Colonic mucosa (tissue), 4 donors: Measurements from ENCODE around the gene DTNB. TPM values are rescaled to one million over a fixed set of nuclear protein-coding genes. Genes with fewer than 3 reads are reported as not detected.

Source experiments
- DNase-seq: peaks from one replicate; pipeline ENCODE4 v3.0.0-alpha.2; 2020
- H3K27ac ChIP-seq: fragments of 200-600 bp; one replicate; pipeline ENCODE4 v1.8.0; 2021
- H3K27me3 ChIP-seq: fragments of 200-600 bp; one replicate; pipeline ENCODE4 v1.8.0; 2021
- H3K36me3 ChIP-seq: fragments of 200-600 bp; one replicate; pipeline ENCODE4 v1.8.0; 2021
- H3K4me1 ChIP-seq: fragments of 200-600 bp; one replicate; pipeline ENCODE4 v1.8.0; 2021; ENCODE audit warnings: mild to moderate bottlenecking
- H3K4me3 ChIP-seq: fragments of 200-600 bp; one replicate; pipeline ENCODE4 v1.8.0; 2021
- H3K9ac ChIP-seq, 2 donors: one replicate each; pipeline ENCODE4 v1.7.0; 2013; ENCODE audit warnings: control low read depth in 2 of 2, low read depth in 2 of 2, low read length in 2 of 2
- H3K9me3 ChIP-seq: fragments of 200-600 bp; one replicate; pipeline ENCODE4 v1.8.0; 2021
- CTCF ChIP-seq: fragments of 200-600 bp; IDR thresholded peaks from one replicate; pipeline ENCODE4 v1.8.0; 2022; ENCODE audit warnings: antibody characterized with exemption, mild to moderate bottlenecking
- intact Hi-C: fragments of 100-400 bp; cut with DNase I; formaldehyde crosslinking; loops from one replicate; pipeline ENCODE4 v1.14.1; 2022
- total RNA-seq, 2 donors: library from RNA; stranded (reverse); fragmentation: NEBNext Ultra II Directional in 1 of 2; extraction: Animal tissue kit (Norgen Biotek cat#: 25700) in 1 of 2; gene quantifications; one replicate each; pipeline ENCODE4 v1.2.1, GENCODE V29; 2021
- donor health status: healthy.
- donor health status: DM: no; HTN: no; CAD: no.
- donor health status: DM: no; HTN: no; CAD: no.

DTNB gene
- total RNA-seq, 2 donors from 2014 or later = 5.2 to 9.3 TPM

DNA sequence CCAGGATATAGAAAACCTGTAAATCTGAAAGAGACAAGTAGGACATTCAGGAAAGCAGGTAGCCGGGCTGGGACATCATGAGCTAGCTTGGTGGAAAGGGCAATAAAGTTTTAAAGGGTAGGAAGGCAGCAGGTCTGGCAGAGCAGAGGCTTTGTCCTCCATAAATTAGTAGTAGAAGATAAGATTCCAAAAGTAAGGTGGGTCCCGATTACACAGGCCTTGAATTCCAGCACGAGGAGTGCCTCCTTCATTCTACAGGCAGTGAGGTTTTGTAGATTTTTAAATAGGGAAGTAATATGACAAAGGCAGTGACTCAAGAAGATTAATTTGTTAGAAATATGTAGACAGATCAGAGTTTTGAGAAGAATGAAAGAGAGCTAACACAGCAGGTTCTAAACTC lies 160.7 kb downstream of the DTNB start:
- Histone ChIP-seq H3K9ac (no peak overlapping the region), H3K27me3 (no peaks in the 10 kb centered on the region), H3K9me3 (no peaks in the 10 kb centered on the region), H3K36me3 (no peaks in the 10 kb centered on the region), H3K4me3 (no peak overlapping the region), H3K27ac (no peak overlapping the region), H3K4me1 (no peaks in the 10 kb centered on the region)
- intact Hi-C loops = no loop called here
- no peak for TF ChIP-seq CTCF
- peak; percentile 27 for DNase-seq

- Histone ChIP-seq H3K27ac (no peak overlapping the region), H3K9me3 (no peaks in the 10 kb centered on the region), H3K27me3 (no peaks in the 10 kb centered on the region), H3K36me3 (no peaks in the 10 kb centered on the region), H3K4me3 (no peak overlapping the region), H3K4me1 (no peaks in the 10 kb centered on the region), H3K9ac (no peak overlapping the region)
- no peak for TF ChIP-seq CTCF
- no peak for DNase-seq
- intact Hi-C loops = no loop called here
Observed at GRCh38 chr2:25506226-25506625, 167.2 kb downstream of the DTNB start.

- Histone ChIP-seq H3K27ac (no peak overlapping the region), H3K27me3 (no peaks in the 10 kb centered on the region), H3K9ac (no peak overlapping the region), H3K4me1 (no peaks in the 10 kb centered on the region), H3K9me3 (no peaks in the 10 kb centered on the region), H3K4me3 (no peak overlapping the region), H3K36me3 (no peaks in the 10 kb centered on the region)
- no peak for TF ChIP-seq CTCF
- no peak for DNase-seq
- intact Hi-C loops = no loop called here
Observed at GRCh38 chr2:25505622-25506021, 167.8 kb downstream of the DTNB start.

- Histone ChIP-seq H3K27ac (no peak overlapping the region), H3K9me3 (no peaks in the 10 kb centered on the region), H3K36me3 (no peaks in the 10 kb centered on the region), H3K4me1 (no peaks in the 10 kb centered on the region), H3K9ac (no peak overlapping the region), H3K27me3 (no peaks in the 10 kb centered on the region), H3K4me3 (no peak overlapping the region)
- TF ChIP-seq CTCF = no peak
- DNase-seq = no peak
- intact Hi-C loops = no loop called here
Observed at GRCh38 chr2:25505182-25505581, 168.2 kb downstream of the DTNB start.

DNA sequence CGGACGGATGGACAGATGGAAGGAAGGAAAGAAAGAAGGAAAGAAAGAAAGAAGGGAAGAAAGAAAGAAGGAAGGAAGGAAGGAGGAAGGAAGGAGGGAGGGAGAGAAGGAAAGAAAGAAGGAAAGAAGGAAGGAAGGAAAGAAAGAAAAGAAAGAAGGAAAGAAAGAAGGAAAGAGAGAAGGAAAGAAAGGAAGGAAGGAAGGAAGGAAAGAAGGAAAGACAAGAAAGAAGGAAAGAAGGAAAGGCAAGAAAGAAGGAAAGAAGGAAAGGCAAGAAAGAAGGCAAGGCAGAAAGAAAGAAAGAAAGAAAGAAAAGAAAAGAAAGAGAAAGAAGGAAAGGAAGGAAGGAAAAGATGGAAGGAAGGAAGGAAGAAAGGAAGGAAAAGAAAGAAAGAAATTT lies 169.1 kb downstream of the DTNB start:
- no peaks in the 10 kb centered on the region for H3K36me3 ChIP-seq
- no peaks in the 10 kb centered on the region for H3K27me3 ChIP-seq
- DNase-seq = no peak
- no peaks in the 10 kb centered on the region for H3K4me1 ChIP-seq
- intact Hi-C loops = no loop called here
- TF ChIP-seq CTCF = no peak
- H3K9me3 ChIP-seq = no peaks in the 10 kb centered on the region
- H3K4me3 ChIP-seq = no peak overlapping the region
- H3K9ac ChIP-seq = no peak overlapping the region
- no peak overlapping the region for H3K27ac ChIP-seq

DNA sequence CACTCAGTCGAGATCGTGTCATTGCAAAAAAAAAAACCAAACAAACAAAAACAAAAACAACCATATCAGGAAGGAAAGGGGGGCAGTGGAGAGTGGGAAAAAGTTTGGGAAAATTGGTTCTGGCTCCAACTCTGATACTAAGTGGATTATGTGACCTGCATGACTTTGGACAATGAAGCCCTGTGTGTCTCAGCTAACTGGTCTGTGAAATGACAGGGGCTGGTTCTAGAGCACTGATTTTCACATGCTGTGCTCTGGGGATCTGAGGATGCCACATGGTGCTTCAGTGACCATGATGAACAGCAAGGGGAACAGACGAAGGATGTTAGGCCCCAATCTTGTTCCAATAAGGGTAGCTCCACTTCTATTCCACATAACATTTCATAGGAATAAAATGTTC lies 174.2 kb downstream of the DTNB start:
- Histone ChIP-seq H3K9me3 (no peaks in the 10 kb centered on the region), H3K27ac (no peak overlapping the region), H3K27me3 (no peaks in the 10 kb centered on the region), H3K4me1 (no peaks in the 10 kb centered on the region), H3K36me3 (no peaks in the 10 kb centered on the region), H3K9ac (no peak overlapping the region), H3K4me3 (no peak overlapping the region)
- no peak for TF ChIP-seq CTCF
- intact Hi-C loops = no loop called here
- DNase-seq = no peak
